Neural cell (in vitro differentiated cells): ENCODE measurements around the gene MILR1.
"Not testable (repeated sequence)": the region's sequence is repeated elsewhere in the genome, so short reads cannot be mapped to it uniquely, and the experiment has no call there.

ENCODE experiments used
- EP300 ChIP-seq: fragments of 450-650 bp; conservative IDR thresholded peaks from 2 replicates; pipeline ENCODE4 v1.6.1; 2014; ENCODE audit warnings: antibody characterized with exemption, mild to moderate bottlenecking, moderate library complexity; ENCODE audit not compliant: poor library complexity, severe bottlenecking
- EZH2 ChIP-seq: fragments of 200-600, 300-800 bp; shearing (Covaris generic), sonication (generic); IDR thresholded peaks from 2 replicates; pipeline ENCODE4 v1.6.1; 2014; ENCODE audit warnings: antibody characterized with exemption, low read length, borderline replicate concordance, mild to moderate bottlenecking; ENCODE audit not compliant: insufficient read depth, poor library complexity, severe bottlenecking
- POLR2AphosphoS5 ChIP-seq: IDR thresholded peaks from 2 replicates; pipeline ENCODE4 v1.6.1; 2012
- RAD21 ChIP-seq: fragments of 450-650 bp; conservative IDR thresholded peaks from 2 replicates; pipeline ENCODE4 v1.6.1; 2014; ENCODE audit warnings: antibody characterized with exemption, mild to moderate bottlenecking, moderate library complexity
- REST ChIP-seq: IDR thresholded peaks from 2 replicates; pipeline ENCODE4 v1.6.1; 2012; ENCODE audit warnings: borderline replicate concordance
- TF ChIP-seq, protein P1 (sequence below): fragments of 450-650 bp; IDR thresholded peaks from 2 replicates; pipeline ENCODE4 v1.5.1; 2014; ENCODE audit warnings: antibody characterized with exemption, mild to moderate bottlenecking, moderate library complexity; ENCODE audit not compliant: poor library complexity, severe bottlenecking

DNA sequence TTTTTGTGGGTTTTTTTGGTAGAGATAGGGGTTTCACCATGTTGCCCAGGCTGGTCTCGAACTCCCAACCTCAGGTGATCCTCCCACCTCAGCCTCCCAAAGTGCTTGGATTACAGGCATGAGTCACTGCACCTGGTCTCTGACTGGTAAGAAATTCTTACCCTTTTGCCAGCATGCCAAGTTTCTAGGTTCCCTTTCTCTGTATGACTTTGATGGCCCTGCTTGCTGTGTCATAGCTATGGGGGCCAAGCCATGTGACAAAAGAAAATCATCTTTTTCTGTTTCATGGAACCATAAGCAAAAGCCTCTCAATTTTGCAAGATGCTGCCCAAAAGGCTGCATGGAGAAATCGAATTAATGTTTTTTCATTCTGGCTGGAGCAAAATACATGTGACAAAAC is 18.9 kb upstream of the MILR1 start:
- TF ChIP-seq, protein P1, sequence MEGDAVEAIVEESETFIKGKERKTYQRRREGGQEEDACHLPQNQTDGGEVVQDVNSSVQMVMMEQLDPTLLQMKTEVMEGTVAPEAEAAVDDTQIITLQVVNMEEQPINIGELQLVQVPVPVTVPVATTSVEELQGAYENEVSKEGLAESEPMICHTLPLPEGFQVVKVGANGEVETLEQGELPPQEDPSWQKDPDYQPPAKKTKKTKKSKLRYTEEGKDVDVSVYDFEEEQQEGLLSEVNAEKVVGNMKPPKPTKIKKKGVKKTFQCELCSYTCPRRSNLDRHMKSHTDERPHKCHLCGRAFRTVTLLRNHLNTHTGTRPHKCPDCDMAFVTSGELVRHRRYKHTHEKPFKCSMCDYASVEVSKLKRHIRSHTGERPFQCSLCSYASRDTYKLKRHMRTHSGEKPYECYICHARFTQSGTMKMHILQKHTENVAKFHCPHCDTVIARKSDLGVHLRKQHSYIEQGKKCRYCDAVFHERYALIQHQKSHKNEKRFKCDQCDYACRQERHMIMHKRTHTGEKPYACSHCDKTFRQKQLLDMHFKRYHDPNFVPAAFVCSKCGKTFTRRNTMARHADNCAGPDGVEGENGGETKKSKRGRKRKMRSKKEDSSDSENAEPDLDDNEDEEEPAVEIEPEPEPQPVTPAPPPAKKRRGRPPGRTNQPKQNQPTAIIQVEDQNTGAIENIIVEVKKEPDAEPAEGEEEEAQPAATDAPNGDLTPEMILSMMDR = not testable (repeated sequence)
- TF ChIP-seq POLR2AphosphoS5, EZH2, EP300, RAD21, REST: not testable (repeated sequence)
